HEK293 (cell line): ENCODE data around the gene AKT3.

Experiments
- CTCF ChIA-PET: fragments of 350-600 bp; formaldehyde crosslinking; extraction: SDS; loops from one replicate; lab custom pipeline; 2021; ENCODE audit warnings: antibody characterized with exemption; lab: Yijun Ruan, JAX
- POLR2A ChIA-PET: fragments of 300-600 bp; formaldehyde crosslinking; extraction: SDS; loops from one replicate; lab custom pipeline; 2020; ENCODE audit warnings: antibody characterized with exemption, inconsistent platforms; lab: Yijun Ruan, JAX
- H3K27ac ChIP-seq: fragments of 200-500 bp; sonication (Bioruptor generic); 2 replicates; pipeline ENCODE4 v1.5.1; 2014; ENCODE audit warnings: low read depth, low read length, control low read depth, inconsistent platforms; ENCODE audit errors: extremely low read depth
- H3K36me3 ChIP-seq, 2 experiments: fragments of 200-500 bp in 1 of 2; sonication (Bioruptor generic) in 1 of 2; 1 replicate in 1 of 2; 2 replicates in 1 of 2; pipeline ENCODE4 v1.5.1; 2014 to 2017; ENCODE audit warnings: inconsistent platforms in 2 of 2, low read length in 2 of 2; ENCODE audit not compliant: control insufficient read depth in 2 of 2, insufficient read depth in 1 of 2
- H3K4me1 ChIP-seq: fragments of 200-500 bp; sonication (Bioruptor generic); 2 replicates; pipeline ENCODE4 v1.5.1; 2014; ENCODE audit warnings: mild to moderate bottlenecking, low read length, inconsistent platforms; ENCODE audit not compliant: control insufficient read depth, insufficient read depth
- H3K4me3 ChIP-seq: 2 replicates; pipeline ENCODE4 v1.5.1; 2011; ENCODE audit warnings: low read depth, mild to moderate bottlenecking, control low read depth, low read length, moderate library complexity
- H3K9me3 ChIP-seq: fragments of 200-500 bp; sonication (Bioruptor generic); 2 replicates; pipeline ENCODE4 v1.5.1; 2014; ENCODE audit warnings: low read depth, low read length, inconsistent platforms; ENCODE audit not compliant: control insufficient read depth, insufficient read depth
- EGR2 ChIP-seq: fragments of 450-650 bp; formaldehyde crosslinking; IDR thresholded peaks from 2 replicates; pipeline ENCODE4 v1.5.1; 2016; ENCODE audit warnings: low read depth, missing biosample characterization, missing genetic modification characterization
- MYNN ChIP-seq: fragments of 450-650 bp; formaldehyde crosslinking; IDR thresholded peaks from 2 replicates; pipeline ENCODE4 v1.5.1; 2016; ENCODE audit warnings: missing biosample characterization, missing genetic modification characterization, borderline replicate concordance
- ZFHX2 ChIP-seq: fragments of 450-650 bp; formaldehyde crosslinking; conservative IDR thresholded peaks from 2 replicates; pipeline ENCODE4 v1.5.1; 2016; ENCODE audit warnings: missing biosample characterization, missing genetic modification characterization
- ZFP69B ChIP-seq: fragments of 450-650 bp; formaldehyde crosslinking; IDR thresholded peaks from 2 replicates; pipeline ENCODE4 v1.5.1; 2016; ENCODE audit warnings: missing biosample characterization, missing genetic modification characterization
- ZNF132 ChIP-seq: fragments of 450-650 bp; formaldehyde crosslinking; IDR thresholded peaks from 2 replicates; pipeline ENCODE4 v1.5.1; 2017; ENCODE audit warnings: missing biosample characterization, missing genetic modification characterization, borderline replicate concordance
- ZNF133 ChIP-seq: fragments of 450-650 bp; formaldehyde crosslinking; IDR thresholded peaks from 2 replicates; pipeline ENCODE4 v1.5.1; 2016; ENCODE audit warnings: missing biosample characterization, missing genetic modification characterization
- ZNF140 ChIP-seq: fragments of 450-650 bp; formaldehyde crosslinking; IDR thresholded peaks from 2 replicates; pipeline ENCODE4 v1.5.1; 2016; ENCODE audit warnings: missing biosample characterization, missing genetic modification characterization
- ZNF184 ChIP-seq: fragments of 450-650 bp; IDR thresholded peaks from 2 replicates; pipeline ENCODE4 v1.5.1; 2018; ENCODE audit warnings: missing biosample characterization, mild to moderate bottlenecking, missing genetic modification characterization
- ZNF223 ChIP-seq: fragments of 450-650 bp; formaldehyde crosslinking; IDR thresholded peaks from 2 replicates; pipeline ENCODE4 v1.5.1; 2016; ENCODE audit warnings: missing biosample characterization, missing genetic modification characterization
- ZNF239 ChIP-seq: fragments of 450-650 bp; formaldehyde crosslinking; IDR thresholded peaks from 2 replicates; pipeline ENCODE4 v1.5.1; 2016; ENCODE audit warnings: missing biosample characterization, missing genetic modification characterization
- ZNF248 ChIP-seq: fragments of 450-650 bp; formaldehyde crosslinking; IDR thresholded peaks from 2 replicates; pipeline ENCODE4 v1.5.1; 2017; ENCODE audit warnings: missing biosample characterization, missing genetic modification characterization
- ZNF311 ChIP-seq: fragments of 450-650 bp; formaldehyde crosslinking; IDR thresholded peaks from 2 replicates; pipeline ENCODE4 v1.5.1; 2017; ENCODE audit warnings: missing biosample characterization, missing genetic modification characterization, borderline replicate concordance
- ZNF423 ChIP-seq: fragments of 450-650 bp; formaldehyde crosslinking; IDR thresholded peaks from 2 replicates; pipeline ENCODE4 v1.5.1; 2016; ENCODE audit warnings: missing biosample characterization, missing genetic modification characterization
- ZNF677 ChIP-seq: fragments of 450-650 bp; IDR thresholded peaks from 2 replicates; pipeline ENCODE4 v1.5.0; 2018; ENCODE audit warnings: missing biosample characterization, mild to moderate bottlenecking, missing genetic modification characterization, moderate library complexity
- ZNF747 ChIP-seq: fragments of 450-650 bp; formaldehyde crosslinking; IDR thresholded peaks from 2 replicates; pipeline ENCODE4 v1.5.1; 2016; ENCODE audit warnings: missing biosample characterization, missing genetic modification characterization
- ZSCAN23 ChIP-seq: fragments of 450-650 bp; formaldehyde crosslinking; IDR thresholded peaks from 2 replicates; pipeline ENCODE4 v1.5.1; 2016; ENCODE audit warnings: missing biosample characterization, missing genetic modification characterization
- TF ChIP-seq, protein P1 (sequence below): fragments of 450-650 bp; formaldehyde crosslinking; IDR thresholded peaks from 2 replicates; pipeline ENCODE4 v1.5.1; 2017; ENCODE audit warnings: missing biosample characterization, missing genetic modification characterization
- TF ChIP-seq, protein P2 (sequence below): fragments of 450-650 bp; formaldehyde crosslinking; conservative IDR thresholded peaks from 2 replicates; pipeline ENCODE4 v1.5.1; 2016; ENCODE audit warnings: low read depth, missing biosample characterization, missing genetic modification characterization
- TF ChIP-seq, protein P3 (sequence below): fragments of 450-650 bp; formaldehyde crosslinking; IDR thresholded peaks from 2 replicates; pipeline ENCODE4 v1.5.1; 2017; ENCODE audit warnings: missing biosample characterization, missing genetic modification characterization

The AKT3 gene

DNA sequence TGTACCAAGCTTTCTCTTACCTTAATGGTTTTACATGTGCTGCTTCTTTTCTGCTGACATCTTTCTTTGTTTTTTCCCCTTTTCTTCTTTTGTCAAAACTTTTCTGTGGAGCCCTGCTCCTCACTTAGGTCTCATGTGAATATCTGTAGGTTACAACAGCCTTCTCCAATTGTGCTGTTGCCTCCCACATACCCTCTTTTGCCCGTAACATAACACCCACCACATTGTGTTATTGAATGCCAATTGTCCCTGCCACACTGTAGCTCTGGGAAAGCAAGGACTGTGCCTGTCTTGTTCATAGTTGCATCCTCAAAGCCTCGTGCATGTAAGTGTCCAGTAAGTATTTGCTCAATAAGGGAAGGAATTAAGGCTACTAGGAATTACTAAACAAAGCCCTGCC, 46.3 kb upstream of the AKT3 start:
- ChIA-PET CTCF (interaction anchor here (0.8 to 1.0 kb wide), 2 partner anchors 9 to 401 kb away, joined by 3 read pairs; no protein-coding TSS in a partner anchor), POLR2A (no interaction called here)
- H3K27ac ChIP-seq, result no peak overlapping the region
- H3K4me3 ChIP-seq, result no peak overlapping the region
- no peaks in the 10 kb centered on the region for H3K9me3 ChIP-seq
- H3K4me1 ChIP-seq, result peaks cover 3% of the 10 kb centered on the region; the same call in 1 of the 2 replicates
- no peaks in the 10 kb centered on the region for H3K36me3 ChIP-seq
- TF ChIP-seq ZNF133 (tag by site-specific recombination) (peak; percentile 54; the same call in 1 of the 2 replicates), ZNF239 (tag by site-specific recombination) (no peak), EGR2 (tag by site-specific recombination) (peak; percentile 78), ZFHX2 (peak; percentile 68; the same call in 1 of the 2 replicates), ZNF248 (no peak)

DNA sequence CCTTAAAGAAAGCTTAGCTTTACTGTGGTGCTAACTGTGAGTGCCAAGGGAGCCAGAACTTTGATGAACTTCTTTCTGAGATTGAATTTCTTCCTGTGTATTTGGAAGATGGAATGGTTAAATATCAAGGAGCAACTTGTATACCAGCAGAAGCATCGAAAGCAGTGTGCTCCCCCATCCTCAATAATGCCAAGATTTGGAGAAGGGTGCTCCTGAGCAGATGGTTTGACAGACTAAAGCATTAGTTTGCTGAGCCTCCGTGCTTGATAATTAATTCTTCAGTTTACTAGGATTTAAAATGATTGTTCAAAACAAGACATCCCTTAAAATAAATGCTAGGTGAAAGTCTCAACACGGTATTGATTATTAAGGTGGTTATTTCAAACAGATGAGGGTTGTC, 42.4 kb upstream of the AKT3 start:
- H3K9me3 ChIP-seq, result no peaks in the 10 kb centered on the region
- POLR2A ChIA-PET, result no interaction called here
- H3K4me3 ChIP-seq, result no peak overlapping the region
- no peak overlapping the region for H3K27ac ChIP-seq
- CTCF ChIA-PET, result interaction anchor here (1.1 kb wide), 1 partner anchor 30 kb away, joined by 3 read pairs; no protein-coding TSS in a partner anchor
- no peaks in the 10 kb centered on the region for H3K36me3 ChIP-seq
- peaks cover 3% of the 10 kb centered on the region; the same call in 1 of the 2 replicates for H3K4me1 ChIP-seq
- TF ChIP-seq ZNF248 (no peak), ZNF311 (tag by site-specific recombination) (no peak), ZNF140 (tag by site-specific recombination) (no peak), ZFP69B (tag by site-specific recombination) (no peak), ZNF184 (tag by site-specific recombination) (no peak), ZNF223 (tag by site-specific recombination) (no peak), ZNF423 (no peak), ZNF132 (no peak), ZNF677 (tag by site-specific recombination) (no peak), ZNF747 (tag by site-specific recombination) (no peak), MYNN (tag by site-specific recombination) (no peak), ZSCAN23 (tag by site-specific recombination) (no peak)
- TF ChIP-seq, protein P1, sequence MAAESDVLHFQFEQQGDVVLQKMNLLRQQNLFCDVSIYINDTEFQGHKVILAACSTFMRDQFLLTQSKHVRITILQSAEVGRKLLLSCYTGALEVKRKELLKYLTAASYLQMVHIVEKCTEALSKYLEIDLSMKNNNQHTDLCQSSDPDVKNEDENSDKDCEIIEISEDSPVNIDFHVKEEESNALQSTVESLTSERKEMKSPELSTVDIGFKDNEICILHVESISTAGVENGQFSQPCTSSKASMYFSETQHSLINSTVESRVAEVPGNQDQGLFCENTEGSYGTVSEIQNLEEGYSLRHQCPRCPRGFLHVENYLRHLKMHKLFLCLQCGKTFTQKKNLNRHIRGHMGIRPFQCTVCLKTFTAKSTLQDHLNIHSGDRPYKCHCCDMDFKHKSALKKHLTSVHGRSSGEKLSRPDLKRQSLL (tag by site-specific recombination), result no peak
- TF ChIP-seq, protein P2, sequence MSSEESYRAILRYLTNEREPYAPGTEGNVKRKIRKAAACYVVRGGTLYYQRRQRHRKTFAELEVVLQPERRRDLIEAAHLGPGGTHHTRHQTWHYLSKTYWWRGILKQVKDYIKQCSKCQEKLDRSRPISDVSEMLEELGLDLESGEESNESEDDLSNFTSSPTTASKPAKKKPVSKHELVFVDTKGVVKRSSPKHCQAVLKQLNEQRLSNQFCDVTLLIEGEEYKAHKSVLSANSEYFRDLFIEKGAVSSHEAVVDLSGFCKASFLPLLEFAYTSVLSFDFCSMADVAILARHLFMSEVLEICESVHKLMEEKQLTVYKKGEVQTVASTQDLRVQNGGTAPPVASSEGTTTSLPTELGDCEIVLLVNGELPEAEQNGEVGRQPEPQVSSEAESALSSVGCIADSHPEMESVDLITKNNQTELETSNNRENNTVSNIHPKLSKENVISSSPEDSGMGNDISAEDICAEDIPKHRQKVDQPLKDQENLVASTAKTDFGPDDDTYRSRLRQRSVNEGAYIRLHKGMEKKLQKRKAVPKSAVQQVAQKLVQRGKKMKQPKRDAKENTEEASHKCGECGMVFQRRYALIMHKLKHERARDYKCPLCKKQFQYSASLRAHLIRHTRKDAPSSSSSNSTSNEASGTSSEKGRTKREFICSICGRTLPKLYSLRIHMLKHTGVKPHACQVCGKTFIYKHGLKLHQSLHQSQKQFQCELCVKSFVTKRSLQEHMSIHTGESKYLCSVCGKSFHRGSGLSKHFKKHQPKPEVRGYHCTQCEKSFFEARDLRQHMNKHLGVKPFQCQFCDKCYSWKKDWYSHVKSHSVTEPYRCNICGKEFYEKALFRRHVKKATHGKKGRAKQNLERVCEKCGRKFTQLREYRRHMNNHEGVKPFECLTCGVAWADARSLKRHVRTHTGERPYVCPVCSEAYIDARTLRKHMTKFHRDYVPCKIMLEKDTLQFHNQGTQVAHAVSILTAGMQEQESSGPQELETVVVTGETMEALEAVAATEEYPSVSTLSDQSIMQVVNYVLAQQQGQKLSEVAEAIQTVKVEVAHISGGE (tag by site-specific recombination), result no peak
- TF ChIP-seq, protein P3, sequence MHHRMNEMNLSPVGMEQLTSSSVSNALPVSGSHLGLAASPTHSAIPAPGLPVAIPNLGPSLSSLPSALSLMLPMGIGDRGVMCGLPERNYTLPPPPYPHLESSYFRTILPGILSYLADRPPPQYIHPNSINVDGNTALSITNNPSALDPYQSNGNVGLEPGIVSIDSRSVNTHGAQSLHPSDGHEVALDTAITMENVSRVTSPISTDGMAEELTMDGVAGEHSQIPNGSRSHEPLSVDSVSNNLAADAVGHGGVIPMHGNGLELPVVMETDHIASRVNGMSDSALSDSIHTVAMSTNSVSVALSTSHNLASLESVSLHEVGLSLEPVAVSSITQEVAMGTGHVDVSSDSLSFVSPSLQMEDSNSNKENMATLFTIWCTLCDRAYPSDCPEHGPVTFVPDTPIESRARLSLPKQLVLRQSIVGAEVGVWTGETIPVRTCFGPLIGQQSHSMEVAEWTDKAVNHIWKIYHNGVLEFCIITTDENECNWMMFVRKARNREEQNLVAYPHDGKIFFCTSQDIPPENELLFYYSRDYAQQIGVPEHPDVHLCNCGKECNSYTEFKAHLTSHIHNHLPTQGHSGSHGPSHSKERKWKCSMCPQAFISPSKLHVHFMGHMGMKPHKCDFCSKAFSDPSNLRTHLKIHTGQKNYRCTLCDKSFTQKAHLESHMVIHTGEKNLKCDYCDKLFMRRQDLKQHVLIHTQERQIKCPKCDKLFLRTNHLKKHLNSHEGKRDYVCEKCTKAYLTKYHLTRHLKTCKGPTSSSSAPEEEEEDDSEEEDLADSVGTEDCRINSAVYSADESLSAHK, result no peak
